HEK293 (cell line): ENCODE results near the gene RAB11A.

Source experiments
- HOXA7 ChIP-seq: sonication (generic); formaldehyde crosslinking; IDR thresholded peaks from 2 replicates; pipeline ENCODE4 v1.8.1; 2022; ENCODE audit warnings: missing genetic modification reagents, borderline replicate concordance
- KLF16 ChIP-seq: fragments of 450-650 bp; formaldehyde crosslinking; IDR thresholded peaks from 2 replicates; pipeline ENCODE4 v1.5.1; 2017; ENCODE audit warnings: missing biosample characterization, missing genetic modification characterization
- SALL2 ChIP-seq: fragments of 450-650 bp; formaldehyde crosslinking; IDR thresholded peaks from 2 replicates; pipeline ENCODE4 v1.5.0; 2017; ENCODE audit warnings: missing biosample characterization, mild to moderate bottlenecking, missing genetic modification characterization, borderline replicate concordance
- ZBTB17 ChIP-seq: fragments of 450-650 bp; formaldehyde crosslinking; IDR thresholded peaks from 2 replicates; pipeline ENCODE4 v1.5.1; 2016; ENCODE audit warnings: missing biosample characterization, missing genetic modification characterization
- ZFP41 ChIP-seq: fragments of 450-650 bp; formaldehyde crosslinking; IDR thresholded peaks from 2 replicates; pipeline ENCODE4 v1.5.1; 2016; ENCODE audit warnings: missing biosample characterization, missing genetic modification characterization, borderline replicate concordance
- ZNF133 ChIP-seq: fragments of 450-650 bp; formaldehyde crosslinking; IDR thresholded peaks from 2 replicates; pipeline ENCODE4 v1.5.1; 2016; ENCODE audit warnings: missing biosample characterization, missing genetic modification characterization
- ZNF155 ChIP-seq: fragments of 450-650 bp; formaldehyde crosslinking; IDR thresholded peaks from 2 replicates; pipeline ENCODE4 v1.5.1; 2016; ENCODE audit warnings: missing biosample characterization, missing genetic modification characterization
- ZNF2 ChIP-seq: fragments of 450-650 bp; formaldehyde crosslinking; IDR thresholded peaks from 2 replicates; pipeline ENCODE4 v1.5.1; 2016; ENCODE audit warnings: missing biosample characterization, missing genetic modification characterization
- ZNF211 ChIP-seq: fragments of 450-650 bp; formaldehyde crosslinking; IDR thresholded peaks from 2 replicates; pipeline ENCODE4 v1.5.1; 2016; ENCODE audit warnings: low read depth, missing biosample characterization, missing genetic modification characterization
- ZNF23 ChIP-seq: fragments of 450-650 bp; formaldehyde crosslinking; IDR thresholded peaks from 2 replicates; pipeline ENCODE4 v1.5.1; 2016; ENCODE audit warnings: missing biosample characterization, missing genetic modification characterization, borderline replicate concordance
- ZNF24 ChIP-seq: fragments of 450-650 bp; formaldehyde crosslinking; IDR thresholded peaks from 2 replicates; pipeline ENCODE4 v1.5.1; 2016; ENCODE audit warnings: missing biosample characterization, missing genetic modification characterization
- ZNF416 ChIP-seq: fragments of 450-650 bp; formaldehyde crosslinking; IDR thresholded peaks from 2 replicates; pipeline ENCODE4 v1.5.1; 2016; ENCODE audit warnings: missing biosample characterization, missing genetic modification characterization
- ZNF423 ChIP-seq: fragments of 450-650 bp; formaldehyde crosslinking; IDR thresholded peaks from 2 replicates; pipeline ENCODE4 v1.5.1; 2016; ENCODE audit warnings: missing biosample characterization, missing genetic modification characterization
- ZNF514 ChIP-seq: fragments of 450-650 bp; formaldehyde crosslinking; IDR thresholded peaks from 2 replicates; pipeline ENCODE4 v1.5.1; 2016; ENCODE audit warnings: missing biosample characterization, missing genetic modification characterization
- ZNF529 ChIP-seq: fragments of 450-650 bp; formaldehyde crosslinking; IDR thresholded peaks from 2 replicates; pipeline ENCODE4 v1.5.1; 2017; ENCODE audit warnings: missing genetic modification characterization, missing biosample characterization; ENCODE audit not compliant: insufficient replicate concordance
- ZNF530 ChIP-seq: fragments of 450-650 bp; formaldehyde crosslinking; IDR thresholded peaks from 2 replicates; pipeline ENCODE4 v1.5.1; 2016; ENCODE audit warnings: low read depth, missing biosample characterization, missing genetic modification characterization
- ZNF558 ChIP-seq: fragments of 450-650 bp; formaldehyde crosslinking; IDR thresholded peaks from 2 replicates; pipeline ENCODE4 v1.5.1; 2016; ENCODE audit warnings: missing biosample characterization, missing genetic modification characterization
- ZNF600 ChIP-seq: fragments of 450-650 bp; formaldehyde crosslinking; IDR thresholded peaks from 2 replicates; pipeline ENCODE4 v1.5.1; 2016; ENCODE audit warnings: missing biosample characterization, missing genetic modification characterization
- ZNF624 ChIP-seq: fragments of 450-650 bp; formaldehyde crosslinking; IDR thresholded peaks from 2 replicates; pipeline ENCODE4 v1.5.1; 2017; ENCODE audit warnings: missing biosample characterization, missing genetic modification characterization
- ZNF629 ChIP-seq: fragments of 450-650 bp; formaldehyde crosslinking; IDR thresholded peaks from 2 replicates; pipeline ENCODE4 v1.5.1; 2017; ENCODE audit warnings: missing biosample characterization, missing genetic modification characterization
- ZNF658 ChIP-seq: fragments of 450-650 bp; formaldehyde crosslinking; IDR thresholded peaks from 2 replicates; pipeline ENCODE4; 2016; ENCODE audit warnings: missing biosample characterization, missing genetic modification characterization
- ZNF677 ChIP-seq: fragments of 450-650 bp; IDR thresholded peaks from 2 replicates; pipeline ENCODE4 v1.5.0; 2018; ENCODE audit warnings: missing biosample characterization, mild to moderate bottlenecking, missing genetic modification characterization, moderate library complexity
- ZNF707 ChIP-seq: fragments of 450-650 bp; formaldehyde crosslinking; IDR thresholded peaks from 2 replicates; pipeline ENCODE4 v1.5.1; 2016; ENCODE audit warnings: missing biosample characterization, missing genetic modification characterization
- ZNF747 ChIP-seq: fragments of 450-650 bp; formaldehyde crosslinking; IDR thresholded peaks from 2 replicates; pipeline ENCODE4 v1.5.1; 2016; ENCODE audit warnings: missing biosample characterization, missing genetic modification characterization
- ZNF792 ChIP-seq: fragments of 450-650 bp; formaldehyde crosslinking; IDR thresholded peaks from 2 replicates; pipeline ENCODE4 v1.5.1; 2016; ENCODE audit warnings: missing biosample characterization, missing genetic modification characterization
- TF ChIP-seq, protein P1 (sequence below): fragments of 450-650 bp; formaldehyde crosslinking; IDR thresholded peaks from 2 replicates; pipeline ENCODE4 v1.5.1; 2017; ENCODE audit warnings: missing biosample characterization, missing genetic modification characterization
- TF ChIP-seq, protein P2 (sequence below): fragments of 450-650 bp; formaldehyde crosslinking; IDR thresholded peaks from 2 replicates; pipeline ENCODE4 v1.5.1; 2016; ENCODE audit warnings: missing biosample characterization, missing genetic modification characterization
- TF ChIP-seq, protein P3 (sequence below): fragments of 450-650 bp; IDR thresholded peaks from 2 replicates; pipeline ENCODE4 v1.5.1; 2018; ENCODE audit warnings: missing biosample characterization, missing genetic modification characterization
- TF ChIP-seq, protein P4 (sequence below): fragments of 450-650 bp; formaldehyde crosslinking; conservative IDR thresholded peaks from 2 replicates; pipeline ENCODE4 v1.5.1; 2016; ENCODE audit warnings: low read depth, missing biosample characterization, missing genetic modification characterization
- TF ChIP-seq, protein P5 (sequence below): fragments of 450-650 bp; formaldehyde crosslinking; optimal IDR thresholded peaks from 2 replicates; pipeline ENCODE3; 2016; ENCODE audit warnings: missing biosample characterization, mild to moderate bottlenecking, missing genetic modification characterization

The RAB11A gene

DNA sequence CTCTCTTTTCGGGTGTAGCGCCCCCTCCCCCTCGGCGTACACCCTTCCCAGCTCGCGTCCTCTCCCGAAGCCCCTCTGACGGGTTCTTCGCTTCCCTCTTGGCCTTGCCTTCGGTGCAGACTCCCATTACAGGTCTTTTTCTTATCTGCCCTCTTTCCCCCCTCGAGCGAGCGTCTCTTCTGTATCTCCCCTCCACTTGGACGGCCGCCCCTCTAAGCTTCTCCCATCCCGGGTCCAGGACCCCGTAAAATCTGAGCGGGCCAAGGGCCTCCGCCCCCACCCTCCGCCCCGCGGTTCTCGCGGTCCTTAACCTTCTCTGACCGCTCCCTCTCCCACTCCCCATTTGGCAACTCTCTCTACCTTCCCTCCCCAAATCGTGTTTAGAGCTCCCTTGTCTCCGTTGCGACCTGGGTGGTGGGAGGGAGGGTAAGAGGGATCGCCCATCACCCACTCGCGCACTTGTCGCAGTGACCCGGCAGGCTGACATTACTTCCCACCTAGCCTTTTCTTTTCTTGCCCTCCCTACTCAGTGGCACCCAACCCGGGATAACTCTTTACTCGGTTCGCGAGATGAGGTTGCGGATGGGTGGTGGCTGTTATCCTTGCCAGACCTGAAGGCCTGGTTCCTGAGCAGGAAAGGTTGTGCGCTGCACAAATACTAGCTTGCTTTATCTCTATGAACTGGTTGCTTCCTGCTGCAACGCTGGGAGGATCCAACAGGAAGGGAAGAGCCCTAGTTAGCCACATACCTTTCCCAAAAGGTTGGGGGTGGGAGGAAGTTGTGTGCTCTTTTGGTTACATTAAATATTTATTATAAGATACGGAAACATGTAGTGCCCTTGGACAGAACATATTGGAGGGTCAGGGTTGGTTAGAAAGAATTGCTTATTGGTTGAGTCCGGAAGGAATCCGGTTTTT is 922 bp downstream of the RAB11A start (continued):
- no peak for TF ChIP-seq ZFP41
- no peak for TF ChIP-seq ZNF423 (tag by site-specific recombination)
- TF ChIP-seq ZNF677 (tag by site-specific recombination): no peak
- TF ChIP-seq, protein P1, sequence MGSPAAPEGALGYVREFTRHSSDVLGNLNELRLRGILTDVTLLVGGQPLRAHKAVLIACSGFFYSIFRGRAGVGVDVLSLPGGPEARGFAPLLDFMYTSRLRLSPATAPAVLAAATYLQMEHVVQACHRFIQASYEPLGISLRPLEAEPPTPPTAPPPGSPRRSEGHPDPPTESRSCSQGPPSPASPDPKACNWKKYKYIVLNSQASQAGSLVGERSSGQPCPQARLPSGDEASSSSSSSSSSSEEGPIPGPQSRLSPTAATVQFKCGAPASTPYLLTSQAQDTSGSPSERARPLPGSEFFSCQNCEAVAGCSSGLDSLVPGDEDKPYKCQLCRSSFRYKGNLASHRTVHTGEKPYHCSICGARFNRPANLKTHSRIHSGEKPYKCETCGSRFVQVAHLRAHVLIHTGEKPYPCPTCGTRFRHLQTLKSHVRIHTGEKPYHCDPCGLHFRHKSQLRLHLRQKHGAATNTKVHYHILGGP (tag by site-specific recombination): no peak
- TF ChIP-seq ZNF529 (tag by site-specific recombination): no peak
- TF ChIP-seq ZNF624 (tag by site-specific recombination): no peak
- no peak for TF ChIP-seq ZNF792 (tag by site-specific recombination)
- no peak for TF ChIP-seq ZNF133 (tag by site-specific recombination)
- TF ChIP-seq ZNF558 (tag by site-specific recombination): no peak
- peak; percentile 53 for TF ChIP-seq KLF16 (tag by site-specific recombination)
- TF ChIP-seq, protein P2, sequence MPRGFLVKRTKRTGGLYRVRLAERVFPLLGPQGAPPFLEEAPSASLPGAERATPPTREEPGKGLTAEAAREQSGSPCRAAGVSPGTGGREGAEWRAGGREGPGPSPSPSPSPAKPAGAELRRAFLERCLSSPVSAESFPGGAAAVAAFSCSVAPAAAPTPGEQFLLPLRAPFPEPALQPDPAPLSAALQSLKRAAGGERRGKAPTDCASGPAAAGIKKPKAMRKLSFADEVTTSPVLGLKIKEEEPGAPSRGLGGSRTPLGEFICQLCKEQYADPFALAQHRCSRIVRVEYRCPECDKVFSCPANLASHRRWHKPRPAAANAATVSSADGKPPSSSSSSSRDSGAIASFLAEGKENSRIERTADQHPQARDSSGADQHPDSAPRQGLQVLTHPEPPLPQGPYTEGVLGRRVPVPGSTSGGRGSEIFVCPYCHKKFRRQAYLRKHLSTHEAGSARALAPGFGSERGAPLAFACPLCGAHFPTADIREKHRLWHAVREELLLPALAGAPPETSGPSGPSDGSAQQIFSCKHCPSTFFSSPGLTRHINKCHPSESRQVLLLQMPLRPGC (tag by site-specific recombination): no peak; the same call in 1 of the 2 replicates
- peak; percentile 6; the same call in 1 of the 2 replicates for TF ChIP-seq ZNF2
- no peak for TF ChIP-seq ZNF707 (tag by site-specific recombination)
- no peak for TF ChIP-seq ZNF747 (tag by site-specific recombination)
- no peak for TF ChIP-seq ZNF24 (tag by site-specific recombination)
- TF ChIP-seq ZNF211: no peak
- no peak for TF ChIP-seq SALL2
- TF ChIP-seq ZNF155 (tag by site-specific recombination): no peak
- TF ChIP-seq ZNF658 (tag by site-specific recombination): no peak
- TF ChIP-seq ZNF514 (tag by site-specific recombination): no peak
- no peak for TF ChIP-seq ZNF416 (tag by site-specific recombination)
- TF ChIP-seq ZNF530: no peak
- TF ChIP-seq HOXA7 (CRISPR knock-in tag): no peak
- TF ChIP-seq ZNF629 (tag by site-specific recombination): no peak
- TF ChIP-seq, protein P3, sequence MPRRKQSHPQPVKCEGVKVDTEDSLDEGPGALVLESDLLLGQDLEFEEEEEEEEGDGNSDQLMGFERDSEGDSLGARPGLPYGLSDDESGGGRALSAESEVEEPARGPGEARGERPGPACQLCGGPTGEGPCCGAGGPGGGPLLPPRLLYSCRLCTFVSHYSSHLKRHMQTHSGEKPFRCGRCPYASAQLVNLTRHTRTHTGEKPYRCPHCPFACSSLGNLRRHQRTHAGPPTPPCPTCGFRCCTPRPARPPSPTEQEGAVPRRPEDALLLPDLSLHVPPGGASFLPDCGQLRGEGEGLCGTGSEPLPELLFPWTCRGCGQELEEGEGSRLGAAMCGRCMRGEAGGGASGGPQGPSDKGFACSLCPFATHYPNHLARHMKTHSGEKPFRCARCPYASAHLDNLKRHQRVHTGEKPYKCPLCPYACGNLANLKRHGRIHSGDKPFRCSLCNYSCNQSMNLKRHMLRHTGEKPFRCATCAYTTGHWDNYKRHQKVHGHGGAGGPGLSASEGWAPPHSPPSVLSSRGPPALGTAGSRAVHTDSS (tag by site-specific recombination): no peak
- peak; percentile 87 for TF ChIP-seq ZBTB17
- TF ChIP-seq ZNF600 (tag by site-specific recombination): peak; percentile 97
- no peak for TF ChIP-seq ZNF23
- TF ChIP-seq, protein P4, sequence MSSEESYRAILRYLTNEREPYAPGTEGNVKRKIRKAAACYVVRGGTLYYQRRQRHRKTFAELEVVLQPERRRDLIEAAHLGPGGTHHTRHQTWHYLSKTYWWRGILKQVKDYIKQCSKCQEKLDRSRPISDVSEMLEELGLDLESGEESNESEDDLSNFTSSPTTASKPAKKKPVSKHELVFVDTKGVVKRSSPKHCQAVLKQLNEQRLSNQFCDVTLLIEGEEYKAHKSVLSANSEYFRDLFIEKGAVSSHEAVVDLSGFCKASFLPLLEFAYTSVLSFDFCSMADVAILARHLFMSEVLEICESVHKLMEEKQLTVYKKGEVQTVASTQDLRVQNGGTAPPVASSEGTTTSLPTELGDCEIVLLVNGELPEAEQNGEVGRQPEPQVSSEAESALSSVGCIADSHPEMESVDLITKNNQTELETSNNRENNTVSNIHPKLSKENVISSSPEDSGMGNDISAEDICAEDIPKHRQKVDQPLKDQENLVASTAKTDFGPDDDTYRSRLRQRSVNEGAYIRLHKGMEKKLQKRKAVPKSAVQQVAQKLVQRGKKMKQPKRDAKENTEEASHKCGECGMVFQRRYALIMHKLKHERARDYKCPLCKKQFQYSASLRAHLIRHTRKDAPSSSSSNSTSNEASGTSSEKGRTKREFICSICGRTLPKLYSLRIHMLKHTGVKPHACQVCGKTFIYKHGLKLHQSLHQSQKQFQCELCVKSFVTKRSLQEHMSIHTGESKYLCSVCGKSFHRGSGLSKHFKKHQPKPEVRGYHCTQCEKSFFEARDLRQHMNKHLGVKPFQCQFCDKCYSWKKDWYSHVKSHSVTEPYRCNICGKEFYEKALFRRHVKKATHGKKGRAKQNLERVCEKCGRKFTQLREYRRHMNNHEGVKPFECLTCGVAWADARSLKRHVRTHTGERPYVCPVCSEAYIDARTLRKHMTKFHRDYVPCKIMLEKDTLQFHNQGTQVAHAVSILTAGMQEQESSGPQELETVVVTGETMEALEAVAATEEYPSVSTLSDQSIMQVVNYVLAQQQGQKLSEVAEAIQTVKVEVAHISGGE: peak; percentile 81
- TF ChIP-seq, protein P5, sequence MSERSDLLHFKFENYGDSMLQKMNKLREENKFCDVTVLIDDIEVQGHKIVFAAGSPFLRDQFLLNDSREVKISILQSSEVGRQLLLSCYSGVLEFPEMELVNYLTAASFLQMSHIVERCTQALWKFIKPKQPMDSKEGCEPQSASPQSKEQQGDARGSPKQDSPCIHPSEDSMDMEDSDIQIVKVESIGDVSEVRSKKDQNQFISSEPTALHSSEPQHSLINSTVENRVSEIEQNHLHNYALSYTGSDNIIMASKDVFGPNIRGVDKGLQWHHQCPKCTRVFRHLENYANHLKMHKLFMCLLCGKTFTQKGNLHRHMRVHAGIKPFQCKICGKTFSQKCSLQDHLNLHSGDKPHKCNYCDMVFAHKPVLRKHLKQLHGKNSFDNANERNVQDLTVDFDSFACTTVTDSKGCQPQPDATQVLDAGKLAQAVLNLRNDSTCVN (tag by site-specific recombination): no peak
